Left lung (tissue), 10 donors: Measurements from ENCODE around the gene POLR2L. TPM values are rescaled to one million over a fixed set of nuclear protein-coding genes. Genes with fewer than 3 reads are reported as not detected.

Experiments used
- ATAC-seq: fragments of 200-7000 bp; cut with Tn5 transposase; one replicate; pipeline ENCODE4 v1.9.1; 2020; ENCODE audit warnings: moderate library complexity
- DNase-seq, 4 donors: peaks; one replicate each; pipeline ENCODE4 v3.0.0-alpha.2; 2013 to 2020
- H3K27ac ChIP-seq, 2 donors: fragments of 200-600 bp; sonication (generic) in 1 of 2; one replicate each; pipeline versions ENCODE4 v1.5.0 to v1.8.0; 2020 to 2021
- H3K27me3 ChIP-seq, 2 donors: fragments of 200-600 bp; sonication (generic) in 1 of 2; one replicate each; pipeline versions ENCODE4 v1.5.0 to v1.8.0; 2020 to 2021
- H3K36me3 ChIP-seq, 2 donors: fragments of 200-600 bp; sonication (generic) in 1 of 2; one replicate each; pipeline versions ENCODE4 v1.5.0 to v1.8.0; 2020 to 2021
- H3K4me1 ChIP-seq, 2 donors: fragments of 200-600 bp; one replicate each; pipeline ENCODE4 v1.8.0; 2021
- H3K4me3 ChIP-seq, 2 donors: fragments of 200-600 bp; sonication (generic) in 1 of 2; one replicate each; pipeline versions ENCODE4 v1.5.0 to v1.8.0; 2020 to 2021; ENCODE audit warnings: mild to moderate bottlenecking in 1 of 2
- H3K9me3 ChIP-seq, 2 donors: fragments of 200-600 bp; sonication (generic) in 1 of 2; one replicate each; pipeline versions ENCODE4 v1.5.0 to v1.8.0; 2020 to 2021
- CTCF ChIP-seq, 2 donors: fragments of 200-600 bp; sonication (generic) in 1 of 2; IDR thresholded peaks; one replicate each; pipeline versions ENCODE4 v1.5.0 to v1.8.0; 2021; ENCODE audit warnings: antibody characterized with exemption in 2 of 2
- intact Hi-C, 2 donors: fragments of 100-400 bp; cut with DNase I; formaldehyde crosslinking; loops; one replicate each; pipeline versions ENCODE4 v1.11.2 to v1.14.2; 2022
- polyA plus RNA-seq, 6 donors: library from polyadenylated mRNA; unstranded; fragments of 120-200 nt; gene quantifications; one replicate each; pipeline ENCODE4 v1.2.1, GENCODE V29; 2013; ENCODE audit not compliant: insufficient read length in 6 of 6
- total RNA-seq, 2 donors: library from RNA; stranded (reverse); fragmentation: NEBNext Ultra II Directional; extraction: Animal tissue kit (Norgen Biotek cat#: 25700); gene quantifications; one replicate each; pipeline ENCODE4 v1.2.1, GENCODE V29; 2021
- donor health status: DM: no; HTN: yes; CAD: no.
- donor health status: DM: no; HTN: no; CAD: no.

The POLR2L gene
- total and polyA plus RNA-seq, 8 donors: 65.2 to 227 (median 103) TPM

DNA sequence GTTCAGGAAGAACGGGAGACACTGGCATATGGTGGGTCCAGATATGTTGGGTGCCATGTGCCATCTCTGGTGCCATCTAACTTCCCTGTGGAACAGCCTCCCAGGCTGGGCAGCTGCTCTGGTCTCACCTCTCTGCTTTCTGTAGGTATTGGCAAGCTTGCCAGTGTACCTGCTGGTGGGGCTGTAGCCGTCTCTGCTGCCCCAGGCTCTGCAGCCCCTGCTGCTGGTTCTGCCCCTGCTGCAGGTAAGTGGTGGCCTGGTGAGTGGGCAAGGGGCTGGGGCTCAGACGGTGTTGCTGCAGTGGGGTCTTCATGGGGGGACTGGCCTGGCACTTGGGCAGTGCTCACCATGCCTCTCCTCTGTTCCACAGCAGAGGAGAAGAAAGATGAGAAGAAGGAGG, 29.9 kb downstream of the POLR2L start:
- TF ChIP-seq CTCF (IDR thresholded peaks at IDR 0.05): no peak
- intact Hi-C loops: no loop called here
- H3K9me3 ChIP-seq: no peaks in the 10 kb centered on the region
- peaks cover 3 to 47% of the 10 kb centered on the region in 2 donors for H3K36me3 ChIP-seq
- no peak overlapping the region for H3K4me3 ChIP-seq
- H3K27me3 ChIP-seq: no peaks in the 10 kb centered on the region
- H3K4me1 ChIP-seq: peaks cover 16 to 42% of the 10 kb centered on the region in 2 donors
- no peak overlapping the region for H3K27ac ChIP-seq
- ATAC-seq (no peak), DNase-seq (no peak)

GRCh38 chr11:811446-812245, 30.7 kb downstream of the POLR2L start:
- no peaks in the 10 kb centered on the region for H3K27me3 ChIP-seq
- no peaks in the 10 kb centered on the region for H3K9me3 ChIP-seq
- no peak overlapping the region for H3K27ac ChIP-seq
- TF ChIP-seq CTCF (IDR thresholded peaks at IDR 0.05): no peak
- no peak for DNase-seq
- H3K4me3 ChIP-seq: peak overlapping the region in 1 of 2 donors; percentile 97
- H3K36me3 ChIP-seq: peaks cover 3 to 47% of the 10 kb centered on the region in 2 donors
- intact Hi-C loops: no loop called here
- ATAC-seq: no peak
- peaks cover 16 to 43% of the 10 kb centered on the region in 2 donors for H3K4me1 ChIP-seq

DNA sequence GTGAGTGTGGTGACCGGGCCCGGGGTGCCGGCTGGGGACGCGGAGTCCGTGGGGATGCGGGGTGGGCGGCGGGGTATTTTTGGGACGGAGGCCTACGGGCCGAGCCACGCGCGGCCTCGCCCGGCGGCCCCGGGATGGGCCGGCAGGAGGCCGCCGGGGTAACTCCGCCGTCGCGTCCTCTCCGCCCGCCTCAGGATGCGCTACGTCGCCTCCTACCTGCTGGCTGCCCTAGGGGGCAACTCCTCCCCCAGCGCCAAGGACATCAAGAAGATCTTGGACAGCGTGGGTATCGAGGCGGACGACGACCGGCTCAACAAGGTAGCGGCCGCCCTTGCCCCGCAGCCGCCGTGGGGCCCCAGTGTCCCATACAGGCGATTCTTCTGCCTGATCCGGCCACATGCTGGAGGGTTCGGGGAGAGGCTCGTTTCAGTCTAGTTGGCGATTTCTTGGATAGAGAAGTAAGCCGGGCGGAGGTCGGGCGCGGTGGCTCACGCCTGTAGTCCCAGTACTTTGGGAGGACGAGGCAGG, 32.2 kb downstream of the POLR2L start:
- no peak for DNase-seq
- Histone ChIP-seq H3K36me3 (peaks cover 3 to 40% of the 10 kb centered on the region in 2 donors), H3K9me3 (no peaks in the 10 kb centered on the region), H3K4me3 (peak overlapping the region; percentile 97 to 100), H3K27ac (peak overlapping the region; percentile 94 to 97), H3K4me1 (peaks cover 19 to 57% of the 10 kb centered on the region in 2 donors), H3K27me3 (no peaks in the 10 kb centered on the region)
- intact Hi-C loops: no loop called here
- ATAC-seq: no peak
- peak in 1 of 2 donors; percentile 9 for TF ChIP-seq CTCF (IDR thresholded peaks at IDR 0.05)

- Histone ChIP-seq H3K4me3 (peak within 1 kb of the TSS; percentile 97 to 100), H3K4me1 (peaks cover 22 to 63% of the 10 kb centered on the region in 2 donors), H3K9me3 (no peaks in the 10 kb centered on the region), H3K36me3 (peaks cover 3 to 33% of the 10 kb centered on the region in 2 donors), H3K27ac (peak within 1 kb of the TSS; percentile 94 to 97), H3K27me3 (no peaks in the 10 kb centered on the region)
- intact Hi-C loops: no loop called here
- TF ChIP-seq CTCF (IDR thresholded peaks at IDR 0.05): peak in 1 of 2 donors; percentile 10
- DNase-seq: peak; percentile 98 to 100 (median 99)
- peak; percentile 91 for ATAC-seq
These were observed 32.9 kb downstream of the POLR2L start, which contains the start of gene RPLP2 for GRCh38 chr11:809287-810039. Gene RPLP2, plus strand, starts transcription at chr11:809967. Its CDS starts 268 bp downstream, at chr11:810235.
